ENCODE results near the gene TTLL5. TPM values are rescaled to one million over a fixed set of nuclear protein-coding genes. Genes with fewer than 3 reads are reported as not detected.
A peak's percentile ranks its signal among the peaks of the same experiment; 100 is the strongest.

The TTLL5 gene
- total and polyA plus RNA-seq, 2 donors (not counting 1 experiment from before 2014, with no cell fraction given): 16.1 to 23.8 TPM

- no peaks in the 10 kb centered on the region for H3K27me3 ChIP-seq (ENCODE audit: control insufficient read depth, insufficient read depth, low read length)
- no peak overlapping the region for H2AFZ ChIP-seq (ENCODE audit: low read length)
- no peak overlapping the region for H3K4me3 ChIP-seq (replicated peaks in 1 of 4; ENCODE audit: control extremely low read depth in 1 of 4, insufficient read depth in 1 of 4, low read depth in 3 of 4, low read length in 4 of 4)
- no peaks in the 10 kb centered on the region for H3K36me3 ChIP-seq (ENCODE audit: control insufficient read depth, insufficient read depth, low read length)
- no peak for TF ChIP-seq EZH2 (IDR thresholded peaks at IDR 0.05; ENCODE audit: low read length, missing control alignments)
- TF ChIP-seq CTCF (conservative IDR thresholded peaks at IDR 0.05 in 1 of 2, IDR thresholded peaks at IDR 0.05 in 1 of 2; ENCODE audit: low read depth in 1 of 2, low read length in 2 of 2): no peak
- H3K27ac ChIP-seq (ENCODE audit: insufficient read depth, low read length): no peak overlapping the region
- H3K4me1 ChIP-seq (ENCODE audit: control insufficient read depth, extremely low read depth, insufficient read depth, low read length): peaks cover 11% of the 10 kb centered on the region
- peak in 1 of 2 donors; percentile 47 for DNase-seq (ENCODE audit: low read depth in 2 of 2)
- no peak overlapping the region for H3K4me2 ChIP-seq (ENCODE audit: extremely low read depth, insufficient read depth, low read length)
- H3K79me2 ChIP-seq (ENCODE audit: control insufficient read depth, insufficient read depth, low read length): no peaks in the 10 kb centered on the region
- H3K9me3 ChIP-seq (ENCODE audit: control insufficient read depth, insufficient read depth, low read depth, low read length): no peaks in the 10 kb centered on the region
- no peaks in the 10 kb centered on the region for H4K20me1 ChIP-seq (ENCODE audit: control insufficient read depth, extremely low read depth, insufficient read depth, low read length)
- H3K9ac ChIP-seq (ENCODE audit: insufficient read depth, low read length): no peak overlapping the region
Observed at GRCh38 chr14:75835737-75836136, 174.7 kb downstream of the TTLL5 start.

- Histone ChIP-seq H3K4me3 (replicated peaks in 1 of 4; ENCODE audit: control extremely low read depth in 1 of 4, insufficient read depth in 1 of 4, low read depth in 3 of 4, low read length in 4 of 4) (no peak overlapping the region), H3K4me2 (ENCODE audit: extremely low read depth, insufficient read depth, low read length) (no peak overlapping the region), H3K4me1 (ENCODE audit: control insufficient read depth, extremely low read depth, insufficient read depth, low read length) (peaks cover 8% of the 10 kb centered on the region), H3K9me3 (ENCODE audit: control insufficient read depth, insufficient read depth, low read depth, low read length) (no peaks in the 10 kb centered on the region), H4K20me1 (ENCODE audit: control insufficient read depth, extremely low read depth, insufficient read depth, low read length) (no peaks in the 10 kb centered on the region), H3K36me3 (ENCODE audit: control insufficient read depth, insufficient read depth, low read length) (no peaks in the 10 kb centered on the region), H3K27me3 (ENCODE audit: control insufficient read depth, insufficient read depth, low read length) (no peaks in the 10 kb centered on the region), H3K27ac (ENCODE audit: insufficient read depth, low read length) (no peak overlapping the region), H3K79me2 (ENCODE audit: control insufficient read depth, insufficient read depth, low read length) (no peaks in the 10 kb centered on the region), H2AFZ (ENCODE audit: low read length) (no peak overlapping the region), H3K9ac (ENCODE audit: insufficient read depth, low read length) (no peak overlapping the region)
- peak in 1 of 2 donors; percentile 63 for DNase-seq (ENCODE audit: low read depth in 2 of 2)
- TF ChIP-seq CTCF (conservative IDR thresholded peaks at IDR 0.05 in 1 of 2, IDR thresholded peaks at IDR 0.05 in 1 of 2; ENCODE audit: low read depth in 1 of 2, low read length in 2 of 2) (no peak), EZH2 (IDR thresholded peaks at IDR 0.05; ENCODE audit: low read length, missing control alignments) (no peak)
Observed at GRCh38 chr14:75837151-75837787, 176.2 kb downstream of the TTLL5 start.

GRCh38 chr14:75840911-75841310 lies 179.9 kb downstream of the TTLL5 start:
- H3K79me2 ChIP-seq (ENCODE audit: control insufficient read depth, insufficient read depth, low read length): no peaks in the 10 kb centered on the region
- no peak overlapping the region for H3K4me3 ChIP-seq (replicated peaks in 1 of 4; ENCODE audit: control extremely low read depth in 1 of 4, insufficient read depth in 1 of 4, low read depth in 3 of 4, low read length in 4 of 4)
- no peaks in the 10 kb centered on the region for H3K4me1 ChIP-seq (ENCODE audit: control insufficient read depth, extremely low read depth, insufficient read depth, low read length)
- DNase-seq (ENCODE audit: low read depth in 2 of 2): no peak
- no peaks in the 10 kb centered on the region for H3K27me3 ChIP-seq (ENCODE audit: control insufficient read depth, insufficient read depth, low read length)
- no peaks in the 10 kb centered on the region for H3K36me3 ChIP-seq (ENCODE audit: control insufficient read depth, insufficient read depth, low read length)
- H2AFZ ChIP-seq (ENCODE audit: low read length): no peak overlapping the region
- no peaks in the 10 kb centered on the region for H3K9me3 ChIP-seq (ENCODE audit: control insufficient read depth, insufficient read depth, low read depth, low read length)
- H3K9ac ChIP-seq (ENCODE audit: insufficient read depth, low read length): no peak overlapping the region
- no peak for TF ChIP-seq CTCF (conservative IDR thresholded peaks at IDR 0.05 in 1 of 2, IDR thresholded peaks at IDR 0.05 in 1 of 2; ENCODE audit: low read depth in 1 of 2, low read length in 2 of 2)
- no peak for TF ChIP-seq EZH2 (IDR thresholded peaks at IDR 0.05; ENCODE audit: low read length, missing control alignments)
- H4K20me1 ChIP-seq (ENCODE audit: control insufficient read depth, extremely low read depth, insufficient read depth, low read length): no peaks in the 10 kb centered on the region
- H3K27ac ChIP-seq (ENCODE audit: insufficient read depth, low read length): no peak overlapping the region
- H3K4me2 ChIP-seq (ENCODE audit: extremely low read depth, insufficient read depth, low read length): no peak overlapping the region
